Thyroid gland (tissue), 4 donors: Measurements from ENCODE around the gene SLCO6A1.

Experiments
- POLR2A ChIP-seq, 2 donors: fragments of 450-650 bp; IDR thresholded peaks; one replicate each; pipeline ENCODE4 v1.6.1; 2017; ENCODE audit warnings: antibody characterized with exemption in 2 of 2, mild to moderate bottlenecking in 2 of 2, moderate library complexity in 1 of 2
- TF ChIP-seq, protein P1 (sequence below), 6 experiments: fragments of 200-600 bp in 3 of 6; fragments of 450-650 bp in 3 of 6; sonication (generic) in 3 of 6; IDR thresholded peaks; one replicate each; pipeline ENCODE4 v1.5.1; 2016 to 2019; ENCODE audit warnings: antibody characterized with exemption in 6 of 6, mild to moderate bottlenecking in 2 of 6, inconsistent platforms in 1 of 6, moderate library complexity in 1 of 6

DNA sequence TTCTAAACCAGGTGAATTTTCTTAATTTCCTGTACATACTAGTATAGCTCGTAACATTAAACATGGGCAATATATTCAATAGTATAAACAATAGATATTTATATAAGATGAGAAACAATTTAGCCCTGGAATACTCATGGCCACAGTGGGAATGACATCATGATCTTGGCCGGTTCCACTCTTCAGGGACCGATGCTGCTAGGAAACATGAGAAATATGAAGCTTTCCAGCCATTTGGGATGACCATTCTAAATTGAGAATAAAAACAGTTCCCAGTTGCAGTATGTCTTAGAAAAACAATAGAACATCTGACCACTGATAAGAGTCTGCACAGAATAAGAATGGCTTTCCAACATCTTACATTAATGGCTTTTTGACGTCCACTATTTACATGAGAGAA lies 33.3 kb upstream of the SLCO6A1 start:
- TF ChIP-seq, protein P1, sequence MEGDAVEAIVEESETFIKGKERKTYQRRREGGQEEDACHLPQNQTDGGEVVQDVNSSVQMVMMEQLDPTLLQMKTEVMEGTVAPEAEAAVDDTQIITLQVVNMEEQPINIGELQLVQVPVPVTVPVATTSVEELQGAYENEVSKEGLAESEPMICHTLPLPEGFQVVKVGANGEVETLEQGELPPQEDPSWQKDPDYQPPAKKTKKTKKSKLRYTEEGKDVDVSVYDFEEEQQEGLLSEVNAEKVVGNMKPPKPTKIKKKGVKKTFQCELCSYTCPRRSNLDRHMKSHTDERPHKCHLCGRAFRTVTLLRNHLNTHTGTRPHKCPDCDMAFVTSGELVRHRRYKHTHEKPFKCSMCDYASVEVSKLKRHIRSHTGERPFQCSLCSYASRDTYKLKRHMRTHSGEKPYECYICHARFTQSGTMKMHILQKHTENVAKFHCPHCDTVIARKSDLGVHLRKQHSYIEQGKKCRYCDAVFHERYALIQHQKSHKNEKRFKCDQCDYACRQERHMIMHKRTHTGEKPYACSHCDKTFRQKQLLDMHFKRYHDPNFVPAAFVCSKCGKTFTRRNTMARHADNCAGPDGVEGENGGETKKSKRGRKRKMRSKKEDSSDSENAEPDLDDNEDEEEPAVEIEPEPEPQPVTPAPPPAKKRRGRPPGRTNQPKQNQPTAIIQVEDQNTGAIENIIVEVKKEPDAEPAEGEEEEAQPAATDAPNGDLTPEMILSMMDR (IDR thresholded peaks at IDR 0.05): no peak
- TF ChIP-seq POLR2A (IDR thresholded peaks at IDR 0.05): no peak
